SH-SY5Y (cell line): ENCODE results near the gene GABRA5.

Experiments used
- GATA2 ChIP-seq: IDR thresholded peaks from 2 replicates; pipeline ENCODE4 v1.6.1; 2011; ENCODE audit warnings: mild to moderate bottlenecking, low read depth, low read length
- GATA3 ChIP-seq: IDR thresholded peaks from 2 replicates; pipeline ENCODE4 v1.6.1; 2011; ENCODE audit warnings: low read depth, mild to moderate bottlenecking, low read length, moderate library complexity

The GABRA5 gene

GRCh38 chr15:26869628-26870027 is 2.8 kb downstream of the GABRA5 start:
- no peak for TF ChIP-seq GATA2
- TF ChIP-seq GATA3: no peak

- TF ChIP-seq GATA2 (no peak), GATA3 (no peak)
Measured at GRCh38 chr15:26870346-26870745, 3.5 kb downstream of the GABRA5 start.

- TF ChIP-seq GATA3 (no peak), GATA2 (no peak)
Measured at GRCh38 chr15:26872206-26872605, 5.3 kb downstream of the GABRA5 start.

- TF ChIP-seq GATA3: no peak
- no peak for TF ChIP-seq GATA2
Measured at GRCh38 chr15:26873846-26874245, 7.0 kb downstream of the GABRA5 start.

- TF ChIP-seq GATA3 (no peak), GATA2 (no peak)
Measured at GRCh38 chr15:26874774-26875475, 8.1 kb downstream of the GABRA5 start.

- TF ChIP-seq GATA2 (no peak), GATA3 (no peak)
Measured at GRCh38 chr15:26875476-26875850, 8.6 kb downstream of the GABRA5 start.

- no peak for TF ChIP-seq GATA2
- TF ChIP-seq GATA3: no peak
Measured at GRCh38 chr15:26877831-26878230, 11.0 kb downstream of the GABRA5 start.

- TF ChIP-seq GATA3 (no peak), GATA2 (no peak)
Measured at GRCh38 chr15:26879706-26880105, 12.8 kb downstream of the GABRA5 start.

GRCh38 chr15:26882112-26882511 is 15.2 kb downstream of the GABRA5 start:
- TF ChIP-seq GATA3: no peak
- no peak for TF ChIP-seq GATA2

GRCh38 chr15:26882616-26883365 is 15.9 kb downstream of the GABRA5 start:
- TF ChIP-seq GATA2 (no peak), GATA3 (no peak)

GRCh38 chr15:26883466-26883865 is 16.6 kb downstream of the GABRA5 start:
- TF ChIP-seq GATA2 (no peak), GATA3 (no peak)

GRCh38 chr15:26886566-26886965 is 19.7 kb downstream of the GABRA5 start:
- TF ChIP-seq GATA2 (no peak), GATA3 (no peak)

GRCh38 chr15:26887926-26888666 is 21.2 kb downstream of the GABRA5 start:
- no peak for TF ChIP-seq GATA2
- no peak for TF ChIP-seq GATA3

- TF ChIP-seq GATA2 (no peak), GATA3 (no peak)
Measured at GRCh38 chr15:26888761-26889160, 21.9 kb downstream of the GABRA5 start.

GRCh38 chr15:26889298-26889898 is 22.5 kb downstream of the GABRA5 start:
- TF ChIP-seq GATA3 (no peak), GATA2 (no peak)
